Esophagus muscularis mucosa (tissue), 4 donors: ENCODE data around the gene PIAS4. TPM values are rescaled to one million over a fixed set of nuclear protein-coding genes. Genes with fewer than 3 reads are reported as not detected.

Source experiments
- DNase-seq: peaks from one replicate; pipeline ENCODE4 v3.0.0-alpha.2; 2017; ENCODE audit errors: extremely low spot score
- H3K27ac ChIP-seq, 4 donors: fragments of 200-600 bp; sonication (generic); replicated peaks in 1 of 4; 1 replicate in 3 of 4; 2 replicates in 1 of 4; pipeline ENCODE4 v1.5.1; 2016 to 2019; ENCODE audit warnings: mild to moderate bottlenecking in 1 of 4
- H3K27me3 ChIP-seq, 4 donors: fragments of 200-600 bp; sonication (generic); one replicate each; pipeline versions ENCODE4 v1.5.1 to v1.6.0; 2016 to 2019
- H3K36me3 ChIP-seq, 4 donors: fragments of 200-600 bp; sonication (generic); one replicate each; pipeline ENCODE4 v1.5.1; 2016 to 2019
- H3K4me1 ChIP-seq, 4 donors: fragments of 200-600 bp; sonication (generic); one replicate each; pipeline ENCODE4 v1.5.1; 2016 to 2019
- H3K4me3 ChIP-seq, 4 donors: fragments of 200-600 bp; sonication (generic); 1 replicate in 2 of 4; 2 replicates in 2 of 4; pipeline ENCODE4 v1.5.1; 2016 to 2019; ENCODE audit warnings: mild to moderate bottlenecking in 4 of 4, moderate library complexity in 1 of 4
- H3K9me3 ChIP-seq, 4 donors: fragments of 200-600 bp; sonication (generic); 1 replicate in 3 of 4; 2 replicates in 1 of 4; pipeline ENCODE4 v1.5.1; 2016 to 2019
- EP300 ChIP-seq: sonication (generic); formaldehyde crosslinking; IDR thresholded peaks from one replicate; pipeline ENCODE4 v1.6.1; 2017; ENCODE audit warnings: antibody characterized with exemption
- POLR2A ChIP-seq: fragments of 450-650 bp; IDR thresholded peaks from one replicate; pipeline ENCODE4 v1.6.1; 2017; ENCODE audit warnings: antibody characterized with exemption, moderate library complexity, mild to moderate bottlenecking, low read depth
- POLR2AphosphoS5 ChIP-seq, 2 donors: sonication (generic); formaldehyde crosslinking; IDR thresholded peaks; one replicate each; pipeline ENCODE4 v1.6.1; 2017; ENCODE audit warnings: antibody characterized with exemption in 2 of 2
- WGBS: methylation state at CpG from one replicate; pipeline ENCODE4 v1.1.5; 2018; 5-methylcytosine and 5-hydroxymethylcytosine counted together
- intact Hi-C: fragments of 100-400 bp; cut with DNase I; formaldehyde crosslinking; loops from one replicate; pipeline ENCODE4 v1.15.1; 2023
- total RNA-seq, 4 donors: library from RNA; depleted of rRNA; stranded (reverse); fragments of >200 nt; gene quantifications; one replicate each; pipeline versions ENCODE4 v1.1.0 to v1.2.1, GENCODE V29; 2016
- TF ChIP-seq, protein P1 (sequence below), 3 experiments: fragments of 200-600 bp in 2 of 3; fragments of 450-650 bp in 1 of 3; sonication (generic) in 2 of 3; IDR thresholded peaks; one replicate each; pipeline ENCODE4 v1.5.1; 2017 to 2019; ENCODE audit warnings: antibody characterized with exemption in 3 of 3, mild to moderate bottlenecking in 2 of 3, moderate library complexity in 1 of 3

PIAS4 gene
- total RNA-seq, 4 donors from 2014 or later: 16.6 to 34.1 (median 24.8) TPM

DNA sequence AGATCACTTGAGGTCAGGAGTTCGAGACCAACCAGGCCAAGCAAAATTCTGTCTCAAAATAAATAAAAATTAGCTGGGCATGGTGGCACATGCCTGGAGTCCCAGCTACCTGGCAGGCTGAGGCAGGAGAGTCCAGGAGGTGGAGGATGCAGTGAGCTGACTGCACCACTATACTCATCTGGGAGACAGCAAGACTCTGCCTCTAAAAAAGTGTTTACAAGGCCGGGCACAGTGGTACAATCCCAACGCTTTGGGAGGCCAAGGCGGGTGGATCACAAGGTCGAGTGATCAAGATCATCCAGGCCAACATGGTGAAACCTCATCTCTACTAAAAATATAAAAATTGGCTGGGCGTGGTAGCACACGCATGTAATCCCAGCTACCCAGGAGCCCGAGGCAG lies 32.4 kb upstream of the PIAS4 start:
- TF ChIP-seq POLR2AphosphoS5 (IDR thresholded peaks at IDR 0.05) (peak in 1 of 2 donors; percentile 4), POLR2A (no peak)
- intact Hi-C loops: loop anchor here (10.0 kb wide), 1 partner anchor 210 kb away; the partner anchor contains the start of genes APBA3 and MRPL54
- H3K27me3 ChIP-seq: no peaks in the 10 kb centered on the region

DNA sequence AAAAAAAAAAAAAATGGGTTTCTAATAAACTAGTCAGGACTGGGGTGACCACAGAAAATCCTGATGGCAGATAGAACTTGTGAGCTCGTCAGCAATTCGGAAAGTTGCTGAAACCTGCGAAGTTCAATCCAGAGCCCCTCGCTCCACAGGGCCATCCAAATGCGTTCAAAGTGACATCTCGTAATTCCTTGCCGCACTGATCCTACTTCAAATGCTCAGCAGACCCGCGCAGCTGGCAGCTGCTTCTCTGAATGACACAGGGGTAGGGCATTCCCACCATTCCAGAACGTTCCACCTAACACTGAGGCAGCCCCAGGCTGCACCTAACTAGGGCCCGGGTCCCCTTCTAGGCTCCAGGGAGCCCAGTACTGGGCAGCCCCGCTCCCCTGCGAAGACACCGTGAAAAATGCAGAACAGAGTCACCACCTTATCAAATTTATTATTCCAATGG lies 31.9 kb upstream of the PIAS4 start:
- intact Hi-C loops: loop anchor here (10.0 kb wide), 1 partner anchor 211 kb away; the partner anchor contains the start of genes APBA3 and MRPL54
- Histone ChIP-seq H3K36me3 (peaks cover 50 to 64% (median 58%) of the 10 kb centered on the region in 4 donors), H3K27ac (peak overlapping the region in 2 of 4 donors; percentile 3 to 65)

More for the DNA sequence above, 32.4 kb upstream of the PIAS4 start:
- H3K4me3 ChIP-seq: no peak overlapping the region
- H3K9me3 ChIP-seq: no peaks in the 10 kb centered on the region
- peaks cover 45 to 59% (median 53%) of the 10 kb centered on the region in 4 donors for H3K36me3 ChIP-seq
- H3K27ac ChIP-seq: no peak overlapping the region
- no peak for DNase-seq
- peaks cover 4 to 19% (median 12%) of the 10 kb centered on the region in 4 donors for H3K4me1 ChIP-seq
- WGBS: 77% methylated on average over 8 of the region's 8 CpGs

DNA sequence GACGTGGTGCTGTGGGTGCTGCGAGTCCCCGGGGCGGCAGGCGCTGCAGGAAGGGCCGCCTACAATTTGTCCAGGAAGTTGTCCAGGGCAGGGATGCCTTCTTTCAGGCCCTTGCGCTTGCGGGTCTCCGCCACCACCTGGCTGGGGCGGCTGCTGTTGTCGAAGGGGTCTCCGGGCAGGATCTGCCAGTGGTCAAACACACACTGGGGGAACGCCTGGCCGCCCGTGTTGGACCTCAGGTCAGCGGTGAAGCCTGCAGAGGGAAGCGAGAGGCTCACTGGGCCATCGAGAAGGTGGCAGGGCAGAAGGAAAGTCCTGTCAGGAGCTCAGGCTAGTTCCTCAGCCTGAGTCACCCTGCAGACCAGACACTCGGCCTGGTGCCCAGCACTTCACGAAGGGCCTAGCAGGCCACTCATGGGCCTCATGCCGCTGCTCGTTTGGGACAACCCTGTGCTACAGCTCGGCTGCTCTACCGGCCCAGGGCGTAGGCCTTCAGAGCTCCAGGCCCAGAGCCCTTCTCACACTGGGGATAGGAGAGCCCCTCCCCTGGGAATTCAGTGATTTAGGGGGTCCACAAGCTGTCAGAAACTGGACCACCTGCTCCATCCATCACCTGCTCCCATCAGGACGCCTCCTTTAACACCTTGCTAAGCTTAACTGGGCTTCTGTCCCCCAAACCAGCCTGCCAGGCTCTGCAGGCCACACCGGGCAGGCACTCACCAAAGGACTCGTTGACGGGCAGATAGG lies 30.9 kb upstream of the PIAS4 start:
- Histone ChIP-seq H3K9me3 (no peaks in the 10 kb centered on the region), H3K4me3 (no peak overlapping the region), H3K27me3 (no peaks in the 10 kb centered on the region), H3K27ac (peak overlapping the region in 1 of 4 donors; percentile 65), H3K4me1 (peaks cover 3 to 28% (median 15%) of the 10 kb centered on the region in 4 donors), H3K36me3 (peaks cover 60 to 74% (median 68%) of the 10 kb centered on the region in 4 donors)
- intact Hi-C loops: loop anchor here (10.0 kb wide), 1 partner anchor 212 kb away; the partner anchor contains the start of genes APBA3 and MRPL54
- 95% methylated on average over 18 of the region's 29 CpGs for WGBS
- DNase-seq: no peak
- TF ChIP-seq, protein P1, sequence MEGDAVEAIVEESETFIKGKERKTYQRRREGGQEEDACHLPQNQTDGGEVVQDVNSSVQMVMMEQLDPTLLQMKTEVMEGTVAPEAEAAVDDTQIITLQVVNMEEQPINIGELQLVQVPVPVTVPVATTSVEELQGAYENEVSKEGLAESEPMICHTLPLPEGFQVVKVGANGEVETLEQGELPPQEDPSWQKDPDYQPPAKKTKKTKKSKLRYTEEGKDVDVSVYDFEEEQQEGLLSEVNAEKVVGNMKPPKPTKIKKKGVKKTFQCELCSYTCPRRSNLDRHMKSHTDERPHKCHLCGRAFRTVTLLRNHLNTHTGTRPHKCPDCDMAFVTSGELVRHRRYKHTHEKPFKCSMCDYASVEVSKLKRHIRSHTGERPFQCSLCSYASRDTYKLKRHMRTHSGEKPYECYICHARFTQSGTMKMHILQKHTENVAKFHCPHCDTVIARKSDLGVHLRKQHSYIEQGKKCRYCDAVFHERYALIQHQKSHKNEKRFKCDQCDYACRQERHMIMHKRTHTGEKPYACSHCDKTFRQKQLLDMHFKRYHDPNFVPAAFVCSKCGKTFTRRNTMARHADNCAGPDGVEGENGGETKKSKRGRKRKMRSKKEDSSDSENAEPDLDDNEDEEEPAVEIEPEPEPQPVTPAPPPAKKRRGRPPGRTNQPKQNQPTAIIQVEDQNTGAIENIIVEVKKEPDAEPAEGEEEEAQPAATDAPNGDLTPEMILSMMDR (IDR thresholded peaks at IDR 0.05): no peak
- no peak for TF ChIP-seq POLR2A

More for the DNA sequence above, 31.9 kb upstream of the PIAS4 start:
- Histone ChIP-seq H3K4me3 (no peak overlapping the region), H3K9me3 (no peaks in the 10 kb centered on the region), H3K4me1 (peaks cover 4 to 23% (median 13%) of the 10 kb centered on the region in 4 donors), H3K27me3 (no peaks in the 10 kb centered on the region)
- DNase-seq: no peak
- 78% methylated on average over 9 of the region's 14 CpGs for WGBS
- peak in 1 of 2 donors; percentile 26 for TF ChIP-seq POLR2AphosphoS5 (IDR thresholded peaks at IDR 0.05)
- TF ChIP-seq, protein P1 (IDR thresholded peaks at IDR 0.05): no peak

DNA sequence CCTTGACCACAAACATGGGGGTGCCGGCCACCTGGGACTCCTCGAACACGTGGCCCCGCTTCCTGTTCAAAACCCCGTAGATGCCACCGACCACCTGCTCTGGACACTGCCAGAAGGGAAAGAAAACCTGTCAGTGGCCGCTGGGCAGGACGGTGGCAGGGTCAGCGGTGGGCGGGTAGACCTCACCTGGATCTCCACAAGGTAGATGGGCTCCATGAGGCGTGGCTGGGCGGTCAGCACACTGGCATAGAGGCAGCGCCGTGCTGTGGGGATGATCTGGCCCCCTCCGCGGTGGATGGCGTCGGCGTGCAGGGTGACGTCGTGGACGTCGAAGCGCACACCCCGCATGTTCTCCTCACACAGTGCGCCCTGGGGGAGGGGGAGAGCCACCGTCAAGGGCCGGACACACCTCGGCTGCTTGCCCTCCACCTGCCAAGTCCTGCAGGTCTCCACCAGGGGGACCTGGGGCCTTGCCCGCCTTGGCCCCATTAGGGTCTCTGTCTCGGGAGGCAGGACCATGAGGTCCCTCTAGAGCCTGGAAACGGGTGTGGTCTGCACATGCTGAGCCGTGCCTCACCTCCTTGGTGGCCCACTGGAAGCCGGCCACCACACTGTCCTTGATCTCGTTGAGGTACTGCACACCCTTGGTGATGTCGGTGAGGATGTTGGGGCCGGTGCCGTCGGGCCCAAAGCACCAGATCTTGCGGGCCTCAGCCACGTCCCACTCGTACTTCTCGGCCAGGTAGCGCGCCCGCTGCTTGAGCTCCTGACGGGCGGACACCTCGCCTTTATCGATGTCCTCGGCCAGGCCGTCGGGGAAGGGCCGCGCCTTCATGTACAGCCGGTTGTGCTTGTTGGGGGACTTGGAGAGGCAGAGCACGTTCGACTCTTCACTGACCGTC lies 30.0 kb upstream of the PIAS4 start:
- intact Hi-C loops: loop anchor here (10.0 kb wide), 1 partner anchor 213 kb away; the partner anchor contains the start of genes APBA3 and MRPL54
- Histone ChIP-seq H3K27ac (peak overlapping the region in 1 of 4 donors; percentile 65), H3K27me3 (no peaks in the 10 kb centered on the region), H3K4me1 (peaks cover 7 to 37% (median 22%) of the 10 kb centered on the region in 4 donors), H3K9me3 (no peaks in the 10 kb centered on the region), H3K36me3 (peaks cover 69 to 81% (median 76%) of the 10 kb centered on the region in 4 donors), H3K4me3 (no peak overlapping the region)
- TF ChIP-seq, protein P1 (IDR thresholded peaks at IDR 0.05): peak in 1 of 3 experiments; percentile 3
- TF ChIP-seq POLR2A (no peak), POLR2AphosphoS5 (IDR thresholded peaks at IDR 0.05) (peak; percentile 6 to 23), EP300 (no peak)
- WGBS: 91% methylated on average over 46 of the region's 59 CpGs
- no peak for DNase-seq
